HUDEP-2 (cell line): Measurements from ENCODE around the gene RPL3.

Experiments used
- DNase-seq, 76 experiments: peaks; one replicate each; lab custom pipeline; 2025; ENCODE audit not compliant: unreplicated experiment in 76 of 76; lab: John Stamatoyannopoulos, UW

Gene RPL3

DNA sequence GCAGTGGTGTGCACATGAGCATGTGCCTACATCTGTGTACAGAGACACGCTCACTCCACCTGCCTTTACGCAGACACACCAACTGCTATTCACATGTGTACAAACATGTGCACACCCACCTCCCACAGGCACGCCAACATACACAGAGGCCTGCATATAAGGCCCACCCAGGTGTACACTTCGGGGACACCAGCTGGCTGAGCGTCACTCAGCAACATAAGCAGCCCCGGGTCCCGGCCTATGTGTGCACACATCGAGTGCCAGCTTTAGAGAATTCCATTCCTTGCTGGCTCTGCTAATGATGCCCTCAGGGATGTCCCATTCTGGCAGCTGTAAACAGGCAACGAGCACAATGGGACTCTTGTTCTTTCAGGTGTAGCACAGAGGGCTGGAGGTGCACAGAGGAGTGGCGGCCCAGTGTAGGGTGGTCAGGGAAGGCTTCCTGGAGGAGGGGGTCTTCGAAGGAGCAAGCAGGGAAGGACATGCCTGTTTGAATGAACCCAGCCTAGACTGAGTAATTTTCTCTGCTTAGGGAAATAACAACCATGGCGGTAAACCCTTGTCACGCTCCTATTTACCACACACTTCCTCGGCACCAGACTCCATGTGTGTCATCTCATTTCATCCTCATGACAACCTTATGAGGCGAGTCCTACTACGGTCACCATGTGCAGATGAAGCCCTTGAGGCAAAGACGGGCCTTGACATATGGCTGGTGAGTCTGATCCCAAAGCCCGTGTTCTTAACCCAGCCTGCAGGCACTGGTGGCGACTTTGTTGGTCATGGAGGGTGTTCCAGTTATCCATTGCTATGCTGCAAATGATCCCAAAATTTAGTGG lies 35.1 kb downstream of the RPL3 start:
- DNase-seq = no peak

GRCh38 chr22:39283322-39284141 lies 35.9 kb downstream of the RPL3 start:
- peak in 6 of 76 experiments; percentile 10 to 27 (median 18) for DNase-seq

DNA sequence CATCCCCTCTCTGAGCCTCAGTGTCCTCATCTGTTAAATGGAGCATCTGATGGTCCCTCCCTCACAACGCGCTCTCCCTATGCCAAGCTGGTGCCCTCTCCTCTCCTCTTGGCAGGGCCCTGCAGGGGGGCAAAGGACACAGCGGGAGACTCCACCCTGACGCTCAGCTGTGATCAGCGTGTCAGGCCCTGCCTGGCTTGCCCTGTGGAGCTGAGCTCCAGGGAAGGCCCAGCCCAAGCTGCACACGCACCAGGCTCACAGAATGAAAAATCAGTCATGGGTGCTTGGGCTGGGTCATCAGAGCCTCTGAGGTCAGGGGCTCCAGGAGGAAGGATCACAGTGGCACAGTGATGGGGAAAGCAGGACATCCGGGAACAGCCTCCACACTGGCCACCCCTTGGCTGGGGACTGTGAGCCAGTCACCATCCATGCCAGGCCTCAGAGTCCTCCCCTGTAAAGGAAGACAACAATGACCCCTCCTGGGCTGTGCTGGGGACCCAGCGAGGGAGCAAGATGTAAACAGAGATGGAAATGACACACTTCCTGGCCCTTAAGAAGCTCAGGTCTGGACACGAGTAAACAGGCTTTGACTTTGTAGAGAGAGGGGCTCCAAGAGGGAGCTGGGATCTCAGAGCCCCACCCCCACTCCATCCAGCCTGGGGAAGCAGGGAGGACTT lies 36.6 kb downstream of the RPL3 start:
- DNase-seq = no peak

DNA sequence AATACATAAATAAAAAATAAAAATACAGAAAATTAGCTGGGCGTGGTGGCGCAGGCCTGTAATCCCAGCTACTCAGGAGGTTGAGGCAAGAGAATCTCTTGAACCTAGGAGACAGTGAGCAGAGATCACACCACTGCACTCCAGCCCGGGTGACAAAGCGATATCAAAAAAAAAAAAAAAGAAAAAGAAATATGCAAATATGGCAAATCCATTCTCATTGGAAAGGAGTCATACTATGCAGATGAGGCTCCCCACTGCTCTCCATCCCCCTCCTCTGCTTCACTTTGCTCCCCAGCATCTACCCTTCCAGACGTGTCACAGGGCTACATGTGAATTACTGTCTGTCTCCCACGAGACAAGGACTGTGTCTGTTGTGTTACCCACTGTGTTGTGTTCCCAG lies 38.3 kb downstream of the RPL3 start:
- DNase-seq = no peak

DNA sequence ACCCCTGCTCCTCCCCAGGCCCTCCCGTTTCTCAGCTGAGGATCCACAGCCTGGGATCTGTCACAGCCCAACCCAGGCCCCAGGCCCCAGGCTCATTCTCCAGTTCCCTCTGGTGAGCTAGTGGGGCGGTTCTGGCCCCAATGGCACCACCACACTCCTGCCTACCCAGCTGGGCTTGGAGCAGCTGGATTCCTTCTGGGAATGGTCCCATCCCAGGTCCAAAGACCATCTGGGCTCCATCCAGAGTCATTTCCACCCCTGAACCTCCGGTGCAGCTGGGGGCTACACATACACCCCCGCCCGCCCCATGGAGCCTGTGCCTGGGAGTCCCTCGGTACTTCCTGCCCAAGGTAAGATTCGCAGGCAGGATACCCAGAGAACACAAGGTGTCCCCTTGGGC lies 39.2 kb downstream of the RPL3 start:
- no peak for DNase-seq

GRCh38 chr22:39279170-39279850 lies 40.1 kb downstream of the RPL3 start:
- no peak for DNase-seq

DNA sequence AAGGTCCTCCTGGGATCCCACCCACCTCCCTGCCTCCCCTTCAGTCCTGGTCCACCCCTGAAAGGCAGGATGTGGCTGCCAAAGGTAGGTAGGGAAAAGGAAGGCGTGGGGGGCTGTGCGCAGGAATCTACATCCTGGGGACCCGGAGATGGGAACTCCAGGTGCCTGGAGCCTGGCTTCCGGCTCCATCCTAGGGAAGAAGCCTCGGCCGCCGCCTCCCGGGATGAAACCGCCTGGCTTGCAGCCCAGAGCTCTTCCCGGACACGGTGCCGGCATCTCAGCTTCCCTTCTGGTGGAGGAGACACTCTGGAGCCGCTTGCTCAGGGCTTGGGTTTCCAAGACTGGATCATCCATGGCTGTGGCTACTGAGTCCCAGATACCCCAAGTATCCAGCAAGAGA lies 41.4 kb downstream of the RPL3 start:
- no peak for DNase-seq

GRCh38 chr22:39277142-39277607 lies 42.2 kb downstream of the RPL3 start:
- no peak for DNase-seq

DNA sequence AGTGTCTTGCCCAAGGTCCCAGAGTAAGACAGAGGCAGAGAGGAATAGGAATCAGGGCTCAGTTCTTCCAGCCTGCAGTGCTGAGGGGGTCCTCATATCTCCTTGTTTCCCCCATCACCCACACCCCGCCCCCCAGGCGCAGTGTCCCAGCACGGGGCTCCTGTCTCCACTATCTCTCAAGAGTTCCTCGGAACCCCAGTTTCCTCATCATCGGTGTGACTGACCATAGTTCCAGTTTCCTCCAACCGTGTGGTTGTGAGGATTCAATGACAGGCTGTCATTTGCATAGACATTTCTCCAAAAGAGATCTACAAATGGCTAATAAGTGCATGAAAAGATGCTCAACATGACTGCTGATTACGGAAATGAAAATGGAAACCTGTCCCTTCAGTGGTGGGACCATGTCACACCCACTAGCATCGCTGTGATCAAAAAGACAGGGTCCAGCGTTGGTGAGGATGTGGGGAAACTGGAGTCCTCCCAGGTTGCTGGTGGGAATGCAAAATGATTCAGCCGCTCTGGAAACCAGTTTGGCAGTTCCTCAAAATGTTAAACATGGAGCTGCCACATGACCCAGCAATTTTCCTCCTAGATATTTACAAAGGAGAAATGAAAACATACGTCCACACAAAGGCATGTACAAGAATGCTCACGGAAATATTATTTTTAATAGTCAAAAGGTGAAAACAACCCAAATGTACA lies 42.8 kb downstream of the RPL3 start:
- no peak for DNase-seq

GRCh38 chr22:39275814-39276439 lies 43.5 kb downstream of the RPL3 start:
- no peak for DNase-seq

GRCh38 chr22:39273950-39274887 lies 45.2 kb downstream of the RPL3 start:
- DNase-seq = no peak

DNA sequence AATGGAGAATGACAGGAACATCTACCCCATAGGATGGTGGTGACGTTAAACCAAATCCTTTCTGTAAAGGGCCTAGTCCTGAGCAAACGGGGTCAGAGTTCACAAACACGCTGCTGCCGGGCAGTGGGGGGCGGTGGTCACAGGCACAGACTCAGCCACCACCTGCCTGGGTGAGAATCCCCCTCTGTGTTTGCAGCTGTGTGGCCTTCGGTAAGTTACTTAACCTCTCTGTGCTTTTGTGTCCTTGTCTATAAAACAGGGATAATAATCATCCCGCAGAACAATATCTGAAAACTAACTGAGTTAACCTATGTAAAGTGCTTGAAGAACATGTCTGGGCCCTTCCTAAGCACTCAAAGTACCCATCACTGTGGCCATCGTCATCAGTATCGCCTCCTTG lies 48.6 kb downstream of the RPL3 start:
- no peak for DNase-seq

GRCh38 chr22:39270280-39270679 lies 49.1 kb downstream of the RPL3 start:
- DNase-seq = no peak

- no peak for DNase-seq
Observed at GRCh38 chr22:39269095-39269790, 50.2 kb downstream of the RPL3 start.

DNA sequence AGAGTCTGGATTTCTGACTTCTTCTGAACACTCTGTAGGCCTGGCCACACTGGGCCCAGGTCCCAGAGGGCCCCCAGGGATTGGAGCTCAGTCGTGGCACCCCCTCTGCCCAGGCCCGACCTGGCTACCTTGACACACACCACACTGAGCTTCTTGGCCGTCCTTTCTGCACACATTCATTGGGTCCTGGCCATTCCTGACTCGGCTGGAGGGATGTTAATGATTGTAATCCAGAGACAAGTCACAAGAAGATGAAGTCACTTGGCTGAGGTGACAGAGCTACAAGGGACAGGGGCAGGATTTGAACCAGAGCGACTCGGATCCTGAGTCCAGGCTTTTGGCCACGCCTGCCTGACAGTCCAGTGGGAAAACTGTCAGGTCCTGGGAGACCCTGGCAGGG lies 50.8 kb downstream of the RPL3 start:
- DNase-seq = no peak

DNA sequence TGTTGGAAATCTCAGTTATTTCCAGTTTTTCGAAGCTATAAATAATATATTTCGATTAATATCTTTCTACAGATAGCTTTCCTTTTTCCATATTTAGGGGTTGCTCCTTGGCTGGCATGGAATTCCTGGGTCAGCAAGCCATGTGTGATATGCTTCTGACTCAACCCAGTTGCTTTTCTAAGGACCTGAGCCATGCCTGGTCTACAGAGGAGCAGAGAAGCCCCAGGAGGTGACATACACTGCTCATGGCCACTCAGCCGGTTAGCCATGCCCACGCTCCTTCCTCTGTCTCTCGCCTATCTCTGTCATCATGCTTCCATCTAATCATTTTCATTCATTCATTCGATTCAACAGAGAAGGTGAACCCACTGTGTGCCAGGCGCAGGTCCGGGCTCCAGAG lies 51.4 kb downstream of the RPL3 start:
- no peak for DNase-seq

GRCh38 chr22:39266398-39267030 lies 52.9 kb downstream of the RPL3 start:
- DNase-seq = no peak
